Activated CD4-positive, alpha-beta T cell treated with anti-CD3 and anti-CD28 coated beads, Interleukin-10, Interleukin-2, amounts not matched to agents 100 ng/mL and 50 ng/mL, durations not matched to agents 16 hours and 8 hours (primary cell): Measurements from ENCODE around the gene URB2.
"Not testable (repeated sequence)": the region's sequence is repeated elsewhere in the genome, so short reads cannot be mapped to it uniquely, and the experiment has no call there.

Source experiments
- DNase-seq: peaks from one replicate; pipeline ENCODE4 v3.0.0-alpha.2; 2020

Gene URB2

DNA sequence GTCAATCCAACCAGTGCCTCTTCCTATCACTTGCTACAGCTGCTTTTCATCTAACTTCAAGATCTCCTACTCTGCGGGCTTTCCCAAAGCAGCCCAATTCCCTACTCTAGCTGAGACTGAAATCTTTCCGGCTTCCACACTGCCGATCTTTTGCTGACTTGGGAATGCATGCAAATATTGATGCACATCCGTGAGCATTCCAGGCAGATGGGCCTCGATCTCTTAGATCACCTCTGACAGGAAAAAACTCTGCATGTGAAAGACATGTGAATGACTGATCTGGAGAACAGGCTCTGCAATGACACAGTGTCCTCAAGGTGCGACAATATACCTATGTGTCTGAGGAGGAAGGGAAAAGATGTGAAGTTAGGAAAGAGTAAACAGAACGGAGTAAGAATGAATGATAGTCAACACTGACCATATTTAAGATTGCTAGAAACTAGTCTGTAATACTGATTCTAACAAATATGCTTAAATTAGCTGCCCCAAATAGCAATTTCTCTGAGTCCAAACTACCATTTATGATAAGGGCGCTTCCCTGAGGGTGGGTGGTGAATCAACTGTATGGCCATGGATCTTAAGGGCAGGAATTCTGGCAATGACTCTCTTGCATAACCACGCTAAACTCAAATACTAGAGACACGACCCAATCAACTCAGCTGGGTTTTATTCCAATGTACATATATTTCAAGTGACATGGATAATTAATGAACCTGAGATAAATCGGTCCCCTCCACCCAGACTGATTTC lies 8.5 kb upstream of the URB2 start:
- no peak for DNase-seq

- DNase-seq: peak; percentile 20
These were observed 7.0 kb upstream of the URB2 start for GRCh38 chr1:229619002-229619401.

GRCh38 chr1:229619614-229620013 lies 6.4 kb upstream of the URB2 start:
- DNase-seq: no peak

DNA sequence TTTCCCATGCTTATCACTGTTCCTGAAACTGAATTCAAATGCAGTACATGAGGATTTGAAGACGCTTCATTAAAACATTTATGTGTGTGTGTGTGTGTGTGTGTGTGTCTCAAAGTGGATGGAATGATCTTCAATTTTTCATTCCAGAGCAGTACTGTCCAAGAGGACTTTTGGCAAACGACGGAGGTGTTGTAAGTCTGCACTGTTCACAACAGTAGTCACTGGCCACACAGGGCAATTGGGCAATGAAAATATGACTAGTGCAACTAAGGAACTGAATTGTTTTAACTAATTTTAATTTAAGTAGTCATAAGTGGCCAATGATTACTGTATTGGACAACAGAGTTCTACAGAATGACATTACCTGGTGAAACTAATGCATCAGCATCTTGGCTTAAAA lies 5.2 kb upstream of the URB2 start:
- no peak for DNase-seq

DNA sequence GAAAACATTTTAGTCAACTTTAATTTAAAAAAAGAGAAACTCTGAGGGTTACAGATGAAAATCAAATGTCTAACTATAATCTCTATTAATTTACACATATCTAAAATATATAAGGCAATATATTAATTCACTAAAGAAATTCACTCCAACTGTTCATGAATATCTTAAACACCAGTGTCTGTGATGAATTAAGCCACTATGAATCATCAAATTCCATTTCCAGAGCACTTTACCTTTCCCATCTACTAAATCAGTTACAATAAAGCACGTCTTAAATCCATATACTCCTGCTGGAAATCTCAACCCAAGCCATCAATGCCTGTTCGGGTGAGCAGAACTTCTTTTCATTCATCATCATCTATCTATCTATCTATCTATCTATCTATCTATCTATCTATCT lies 4.4 kb upstream of the URB2 start:
- DNase-seq: no peak

GRCh38 chr1:229622641-229623120 lies 3.4 kb upstream of the URB2 start:
- not testable (repeated sequence) for DNase-seq

DNA sequence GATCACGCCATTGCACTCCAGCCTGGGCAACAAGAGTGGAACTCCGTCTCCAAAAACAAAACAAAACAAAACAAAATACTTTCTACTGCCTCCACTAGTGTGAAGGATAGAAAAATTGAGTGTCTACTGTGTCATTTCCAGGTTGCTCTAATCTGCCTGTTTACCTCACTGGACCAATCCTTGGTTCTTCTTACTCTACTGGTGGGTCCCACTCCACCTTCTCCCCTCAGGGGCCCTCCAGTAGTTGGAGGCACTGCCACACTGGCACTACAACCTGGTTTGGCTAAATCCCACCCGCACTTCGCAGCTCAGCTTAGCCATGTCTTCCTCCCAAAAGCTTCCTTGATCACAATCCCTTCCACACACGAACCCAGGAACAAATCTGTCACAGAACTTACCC lies 2.8 kb upstream of the URB2 start:
- no peak for DNase-seq

DNA sequence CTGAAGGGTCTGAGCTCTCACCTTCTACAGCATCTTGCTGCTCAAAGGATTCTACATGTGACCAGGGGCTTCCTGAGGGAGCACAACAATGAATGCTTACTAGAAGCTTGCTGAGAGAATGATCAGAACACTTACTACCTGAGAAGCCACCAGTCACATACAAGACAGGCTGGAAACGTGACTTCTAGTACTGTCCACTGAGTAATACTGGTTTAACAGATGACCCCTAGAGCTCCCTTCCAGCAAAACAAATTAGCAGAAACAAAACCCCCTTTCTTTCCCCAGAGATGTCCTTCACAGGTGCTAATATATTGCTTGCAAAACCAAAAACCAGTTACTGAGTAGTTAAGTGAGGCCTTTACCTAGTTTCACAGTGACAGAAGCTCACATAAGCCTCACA lies 2.2 kb upstream of the URB2 start:
- DNase-seq: no peak

GRCh38 chr1:229624521-229625070 lies 1.5 kb upstream of the URB2 start:
- DNase-seq: no peak

- peak; percentile 55 for DNase-seq
These were observed 754 bp upstream of the URB2 start for GRCh38 chr1:229625071-229625914.

GRCh38 chr1:229627003-229627402 lies 956 bp downstream of the URB2 start:
- DNase-seq: peak; percentile 24

GRCh38 chr1:229629261-229629660 lies 3.2 kb downstream of the URB2 start:
- DNase-seq: no peak

GRCh38 chr1:229631148-229631547 lies 5.1 kb downstream of the URB2 start:
- DNase-seq: peak; percentile 37

DNA sequence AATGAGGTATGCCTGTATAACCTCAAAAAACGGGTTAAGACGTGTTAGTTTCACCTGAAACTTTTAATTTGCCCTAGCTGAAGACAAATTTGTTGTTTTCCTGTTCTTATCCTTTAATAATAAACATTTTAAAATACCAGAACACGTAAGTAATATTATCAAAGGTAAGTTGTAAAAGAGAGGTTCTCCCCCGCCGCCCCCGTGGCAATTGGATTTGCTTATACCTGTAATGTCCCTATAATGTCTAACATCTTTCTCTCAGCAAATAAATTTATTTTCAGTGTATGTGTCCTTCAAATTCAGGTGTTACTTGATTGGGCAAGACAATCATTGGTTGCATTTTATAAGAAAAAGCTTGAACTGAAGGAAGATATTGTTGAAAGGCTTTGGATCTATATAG lies 5.9 kb downstream of the URB2 start:
- DNase-seq: no peak

DNA sequence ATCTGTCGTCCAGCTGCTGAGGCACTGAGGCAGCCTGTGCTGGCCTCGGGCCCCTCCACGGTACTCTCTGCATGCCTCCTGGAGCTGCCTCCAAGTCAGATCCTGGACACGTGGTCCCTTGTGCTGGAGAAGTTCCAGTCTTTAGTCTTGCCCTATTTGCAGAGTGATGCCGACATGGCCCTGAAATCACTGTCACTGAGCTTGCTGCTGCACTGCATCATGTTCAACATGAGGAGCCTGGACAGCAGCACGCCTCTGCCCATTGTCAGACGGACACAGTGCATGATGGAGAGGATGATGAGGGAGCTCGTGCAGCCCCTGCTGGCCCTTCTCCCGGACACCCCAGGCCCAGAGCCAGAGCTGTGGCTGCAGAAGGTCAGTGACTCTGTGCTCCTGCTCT lies 10.0 kb downstream of the URB2 start:
- no peak for DNase-seq

GRCh38 chr1:229637746-229638145 lies 11.7 kb downstream of the URB2 start:
- DNase-seq: no peak

DNA sequence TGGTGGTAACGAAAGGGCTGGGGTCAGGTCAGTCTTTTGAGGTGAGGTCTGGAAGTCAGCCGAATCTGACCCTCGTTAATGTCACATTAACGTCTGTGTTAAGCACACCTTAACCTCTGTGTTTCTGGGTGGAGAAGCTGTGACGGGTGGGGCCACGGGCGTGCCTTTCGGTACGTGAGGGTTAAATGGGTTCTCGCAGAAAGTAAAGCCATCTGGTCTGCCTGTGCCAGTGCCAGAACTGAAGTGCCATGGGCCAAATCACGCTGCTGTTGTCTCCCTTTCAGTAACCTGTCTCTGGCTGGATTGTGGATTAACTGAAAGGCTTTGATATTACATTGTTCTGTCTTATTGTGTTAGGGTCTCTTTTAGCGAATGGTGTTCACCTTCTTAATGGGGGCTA lies 14.4 kb downstream of the URB2 start:
- DNase-seq: no peak

- DNase-seq: no peak
These were observed 15.3 kb downstream of the URB2 start for GRCh38 chr1:229641306-229641705.

- DNase-seq: no peak
These were observed 16.3 kb downstream of the URB2 start for GRCh38 chr1:229642376-229642775.

GRCh38 chr1:229642970-229643369 lies 16.9 kb downstream of the URB2 start:
- no peak for DNase-seq

DNA sequence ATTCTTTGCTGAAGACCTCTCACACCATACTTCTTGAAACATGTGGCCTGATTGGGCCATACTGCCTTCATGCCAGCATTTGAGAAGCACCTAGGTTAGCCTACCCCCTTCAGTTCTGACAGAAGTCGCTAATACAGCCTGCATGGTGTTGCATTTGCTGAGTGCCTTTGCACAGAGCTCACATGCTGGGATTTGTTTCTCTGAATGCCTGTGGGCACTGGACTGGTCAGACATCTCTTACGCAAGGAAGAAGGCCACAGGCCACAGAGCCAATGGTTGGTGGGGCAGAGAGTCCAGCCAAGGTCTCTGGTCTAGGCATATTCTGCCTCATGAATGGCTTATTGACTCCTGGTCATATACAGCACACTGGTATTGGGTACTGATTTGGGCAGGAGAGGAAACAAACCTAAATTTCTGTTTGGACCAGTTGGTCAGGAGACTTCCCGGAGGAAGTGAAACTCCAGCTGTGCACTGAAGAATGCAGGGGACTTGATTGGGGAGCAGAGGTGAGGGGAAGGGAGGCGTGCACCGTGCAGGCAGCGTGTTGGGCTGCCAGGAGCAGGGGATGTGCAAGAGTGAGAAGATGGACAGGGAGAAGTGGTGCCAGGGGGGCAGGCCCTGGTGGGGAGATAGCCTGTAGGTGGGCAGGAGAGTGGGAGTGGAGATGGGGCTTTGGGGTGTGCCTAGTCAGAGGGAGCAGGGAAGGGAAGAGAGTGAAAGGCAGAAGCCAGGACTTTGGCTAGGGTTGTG lies 18.1 kb downstream of the URB2 start:
- no peak for DNase-seq

DNA sequence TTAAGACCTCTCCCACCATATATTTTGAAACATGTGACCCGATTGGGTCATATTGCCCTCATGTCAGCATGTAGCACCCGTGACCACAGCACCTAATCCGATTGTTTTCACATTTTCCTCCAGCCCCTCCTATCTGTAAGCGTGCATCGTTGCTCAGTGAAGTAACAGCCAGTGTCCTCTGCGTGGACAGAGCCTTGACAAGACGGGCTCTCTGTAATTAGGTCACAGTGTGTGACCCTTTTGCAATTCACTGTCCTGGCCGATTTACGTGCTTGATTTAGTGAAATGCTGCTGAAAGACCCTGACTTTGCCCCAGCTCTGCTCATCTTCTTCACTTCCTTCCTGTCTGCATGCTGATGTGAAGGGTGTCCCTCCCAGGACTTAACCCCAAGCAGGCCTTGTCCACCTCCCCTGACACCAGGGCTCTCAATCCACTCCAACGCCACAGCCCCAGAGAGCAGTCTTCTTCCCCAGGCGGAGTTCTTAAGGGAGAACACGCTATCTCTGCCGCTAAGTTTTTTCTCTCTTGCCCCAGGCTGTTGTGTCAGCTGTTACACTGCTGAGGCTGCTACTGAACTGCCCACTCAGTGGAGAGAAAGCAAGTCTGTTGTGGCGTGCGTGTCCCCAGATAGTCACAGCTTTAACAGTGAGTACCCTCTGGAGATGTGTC lies 19.4 kb downstream of the URB2 start:
- no peak for DNase-seq

DNA sequence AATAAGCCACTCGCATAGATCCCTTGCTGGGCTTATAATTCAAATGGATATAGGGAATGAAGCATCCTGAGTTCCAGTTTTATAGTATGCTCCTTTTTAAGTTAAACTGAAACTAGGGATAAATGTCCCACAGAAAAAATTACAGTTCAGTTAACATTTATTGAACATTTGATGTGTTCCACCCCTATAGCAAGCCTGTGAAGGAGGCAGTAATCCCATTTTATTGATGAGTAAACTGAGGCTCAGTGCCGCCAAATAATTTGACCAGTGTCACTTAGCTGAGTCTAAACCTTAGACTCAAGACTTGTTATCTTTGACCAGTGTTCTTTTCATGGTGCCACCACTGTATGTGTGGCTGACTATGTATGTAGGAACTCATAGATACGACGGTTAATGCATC lies 22.4 kb downstream of the URB2 start:
- DNase-seq: no peak
